HepG2 (cell line): ENCODE data around the gene ZNF524. TPM values are rescaled to one million over a fixed set of nuclear protein-coding genes. Genes with fewer than 3 reads are reported as not detected.

ENCODE experiments used
- ATAC-seq: fragments of 200-7000 bp; cut with Tn5 transposase; 3 replicates; pipeline ENCODE4 v1.9.1; 2020; ENCODE audit warnings: mild to moderate bottlenecking, moderate library complexity
- BruUV-seq: library from RNA; stranded (reverse); fragments of 400-500 nt; replicated peaks from 2 replicates; lab custom pipeline; 2021; lab: Mats Ljungman, UMichigan
- CTCF ChIA-PET: fragments of 300-600 bp; formaldehyde crosslinking; extraction: SDS; loops from one replicate; lab custom pipeline; 2021; ENCODE audit warnings: low total read pairs, inconsistent platforms, low intra/inter-chr PET ratio; lab: Yijun Ruan, JAX
- POLR2A ChIA-PET: fragments of 350-600 bp; sonication (Branson Sonifier 250); formaldehyde crosslinking; loops from one replicate; lab custom pipeline; 2020; ENCODE audit warnings: antibody characterized with exemption, inconsistent platforms; lab: Yijun Ruan, JAX
- DNase-seq: peaks from one replicate; pipeline ENCODE4 v3.0.0-alpha.2; 2015; ENCODE audit warnings: low spot score
- FAIRE-seq: peaks from 3 replicates; lab custom pipeline; 2011; peaks lifted over from hg19 to GRCh38; lab: Jason Lieb, UNC
- H2AFZ ChIP-seq: one replicate; pipeline ENCODE4 v1.6.1; 2011; ENCODE audit warnings: low read length, inconsistent platforms
- H3K27ac ChIP-seq: fragments of 300-600 bp; 3 replicates; pipeline ENCODE4 v1.8.0; 2011; ENCODE audit warnings: mixed run types, mild to moderate bottlenecking, mixed read lengths, low read length, inconsistent platforms; ENCODE audit not compliant: insufficient read depth; ENCODE audit errors: extremely low read length
- H3K27me3 ChIP-seq, 2 experiments: fragments of 200-600 bp in 1 of 2; 2 replicates in 1 of 2; 3 replicates in 1 of 2; pipeline versions ENCODE4 v1.6.0 to v1.8.0; 2011; ENCODE audit warnings: low read length in 2 of 2, mild to moderate bottlenecking in 2 of 2, moderate library complexity in 2 of 2, inconsistent platforms in 1 of 2; ENCODE audit not compliant: insufficient read depth in 2 of 2, control insufficient read depth in 1 of 2
- H3K36me3 ChIP-seq, 2 experiments: fragments of 200-600 bp in 1 of 2; replicated peaks in 1 of 2; 2 replicates in 1 of 2; 3 replicates in 1 of 2; pipeline versions ENCODE4 v1.5.1 to v1.8.0; 2011; ENCODE audit warnings: low read length in 2 of 2, inconsistent platforms in 1 of 2; ENCODE audit not compliant: insufficient read depth in 2 of 2, control insufficient read depth in 1 of 2
- H3K4me1 ChIP-seq: 2 replicates; pipeline ENCODE4 v1.5.1; 2012; ENCODE audit warnings: low read length, inconsistent platforms; ENCODE audit not compliant: insufficient read depth
- H3K4me2 ChIP-seq: 2 replicates; pipeline ENCODE4 v1.6.0; 2011; ENCODE audit warnings: low read depth, low read length, inconsistent platforms
- H3K4me3 ChIP-seq, 3 experiments: fragments of 200-600 bp in 1 of 3; sonication (generic), shearing (Covaris generic) in 1 of 3; replicated peaks in 1 of 3; 2 replicates each; pipeline ENCODE4 v1.5.1; 2011 to 2016; ENCODE audit warnings: low read length in 3 of 3, inconsistent platforms in 2 of 3, low read depth in 2 of 3, mild to moderate bottlenecking in 2 of 3, control low read depth in 1 of 3, mixed read lengths in 1 of 3; ENCODE audit not compliant: insufficient read depth in 1 of 3
- H3K79me2 ChIP-seq: one replicate; pipeline ENCODE4 v1.6.1; 2011; ENCODE audit warnings: low read length, inconsistent platforms; ENCODE audit not compliant: insufficient read depth
- H3K9ac ChIP-seq: 2 replicates; pipeline ENCODE4 v1.6.0; 2011; ENCODE audit warnings: mild to moderate bottlenecking, low read depth, low read length, inconsistent platforms; ENCODE audit not compliant: insufficient read depth
- H3K9me3 ChIP-seq: 2 replicates; pipeline ENCODE4 v1.5.1; 2012; ENCODE audit warnings: mild to moderate bottlenecking, low read length
- H4K20me1 ChIP-seq: 2 replicates; pipeline ENCODE4 v1.6.0; 2011; ENCODE audit warnings: inconsistent platforms, mild to moderate bottlenecking, low read length, moderate library complexity; ENCODE audit not compliant: insufficient read depth
- ATF1 ChIP-seq: IDR thresholded peaks from 2 replicates; pipeline ENCODE4 v1.6.1; 2016; ENCODE audit warnings: mild to moderate bottlenecking, control low read depth
- RBFOX2 ChIP-seq: fragments of 200-400 bp; formaldehyde crosslinking; IDR thresholded peaks from 2 replicates; pipeline ENCODE4 v1.6.1; 2017; ENCODE audit warnings: low read depth, mild to moderate bottlenecking, low read length
- ZBTB38 ChIP-seq: sonication (generic); formaldehyde crosslinking; IDR thresholded peaks from 2 replicates; pipeline ENCODE4 v1.5.1; 2020; ENCODE audit warnings: mild to moderate bottlenecking, missing genetic modification reagents
- ZNF235 ChIP-seq: sonication (generic); formaldehyde crosslinking; IDR thresholded peaks from 2 replicates; pipeline ENCODE4 v1.8.1; 2023; ENCODE audit warnings: mild to moderate bottlenecking, missing genetic modification reagents, borderline replicate concordance
- ZNF326 ChIP-seq: sonication (generic); formaldehyde crosslinking; IDR thresholded peaks from 2 replicates; pipeline ENCODE4 v1.4.0; 2020; ENCODE audit warnings: missing genetic modification reagents, borderline replicate concordance
- ZNF747 ChIP-seq: sonication (generic); formaldehyde crosslinking; IDR thresholded peaks from 2 replicates; pipeline ENCODE4 v1.8.1; 2023; ENCODE audit warnings: missing genetic modification reagents, mild to moderate bottlenecking, borderline replicate concordance
- WGBS: methylation state at CpG from one replicate; pipeline ENCODE4 v1.1.6; 2017; ENCODE audit warnings: low lambda C conversion rate; 5-methylcytosine and 5-hydroxymethylcytosine counted together
- in situ Hi-C: cut with HindIII; loops from 2 replicates; pipeline ENCODE4 v1.10.0; 2017; ENCODE audit warnings: low pct_unique_long_range_greater_than_20kb; ENCODE audit not compliant: extremely low pct_ligation_motif_present
- intact Hi-C: fragments of 100-400 bp; cut with micrococcal nuclease; formaldehyde crosslinking; loops from one replicate; pipeline ENCODE4 v1.10.0; 2022; ENCODE audit not compliant: unreplicated experiment
- polyA plus RNA-seq, 8 experiments: library from polyadenylated mRNA; depleted of rRNA in 3 of 8; stranded (reverse) in 7 of 8; unstranded in 1 of 8; fragments of >200 nt; fragmentation: Illumina TruSeq in 4 of 8; extraction: Trizol in 4 of 8; gene quantifications; 2 replicates each; pipeline versions ENCODE4 v1.2.1 to v1.2.3, GENCODE V29; 2011 to 2016; ENCODE audit warnings: low read depth in 4 of 8, missing spikeins in 1 of 8, mixed read lengths in 1 of 8; ENCODE audit not compliant: insufficient read depth in 1 of 8
- total RNA-seq, 5 experiments: library from RNA; depleted of rRNA; stranded (reverse); fragments of >200 nt; fragmentation: Illumina TruSeq; extraction: Trizol; gene quantifications; 2 replicates each; pipeline ENCODE4 v1.2.3, GENCODE V29; 2016; ENCODE audit warnings: low read depth in 1 of 5
- TF ChIP-seq, protein P1 (sequence below): sonication (generic); formaldehyde crosslinking; IDR thresholded peaks from 2 replicates; pipeline ENCODE4 v1.9.0; 2021; ENCODE audit warnings: missing genetic modification reagents, borderline replicate concordance

Gene ZNF524
- total and polyA plus RNA-seq, 2 of the 13 experiments (the other 11 are each of a cell fraction or from before 2014, with no cell fraction given) = 3.2 to 4.6 TPM

DNA sequence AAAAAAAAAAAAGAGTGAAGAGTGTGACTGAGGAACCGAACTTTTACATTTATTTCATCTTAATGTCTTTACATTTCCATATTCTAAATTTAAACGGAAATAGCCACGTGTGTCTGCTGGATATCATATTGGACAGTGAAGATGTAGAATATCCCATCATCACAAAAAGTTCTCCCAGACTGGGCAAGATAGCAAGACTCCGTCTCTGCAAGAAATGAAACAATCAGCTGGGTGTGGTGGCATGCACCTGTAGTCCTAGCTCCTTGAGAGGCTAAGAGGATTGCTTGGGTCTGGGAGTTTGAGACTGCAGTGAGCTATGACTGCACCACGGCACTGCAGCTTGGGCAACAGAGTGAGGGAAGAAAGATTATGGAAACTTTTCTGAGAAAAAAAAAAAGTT is 23.3 kb upstream of the ZNF524 start (continued):
- TF ChIP-seq ZNF747 (CRISPR knock-in tag) = no peak
- TF ChIP-seq, all 625 proteins: peak for 1

DNA sequence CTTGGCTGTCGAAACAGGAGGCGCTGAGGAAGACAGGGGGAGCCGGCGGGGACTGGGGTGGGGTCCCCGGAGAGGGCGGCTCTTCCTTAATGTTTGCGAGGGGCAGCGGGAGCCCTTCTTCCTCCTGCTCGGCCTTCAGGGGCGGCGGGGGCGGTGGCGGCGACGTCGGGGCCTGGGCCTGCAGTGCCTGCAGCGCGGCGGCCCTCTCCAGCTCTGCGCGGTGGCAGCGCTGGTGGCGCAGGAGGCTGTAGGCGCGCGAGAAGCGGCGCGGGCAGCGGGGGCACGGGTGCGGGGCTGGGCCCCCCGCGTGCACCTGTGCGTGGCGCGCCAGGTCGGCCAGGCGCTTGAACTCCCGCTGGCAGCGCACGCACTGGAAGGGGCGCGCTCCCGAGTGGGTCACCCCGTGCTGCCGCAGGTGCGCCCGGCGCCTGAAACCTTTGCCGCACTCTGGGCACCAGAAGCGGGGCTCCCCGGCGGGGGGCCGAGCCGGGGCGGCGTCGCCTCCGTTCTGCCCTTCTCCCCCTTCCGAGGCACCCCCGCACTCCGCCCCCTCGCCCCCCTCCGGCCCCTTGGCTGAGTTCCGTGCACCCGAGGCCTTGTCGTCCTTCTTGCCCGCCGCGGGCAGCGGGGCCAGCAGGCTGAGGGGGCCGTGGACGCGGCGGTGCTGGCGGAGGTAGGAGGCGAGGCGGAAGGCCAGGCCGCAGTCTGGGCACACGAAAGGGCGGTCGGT is 21.9 kb upstream of the ZNF524 start:
- TF ChIP-seq RBFOX2 (peak; percentile 3; the same call in 1 of the 2 replicates), ATF1 (CRISPR knock-in tag) (no peak), ZNF326 (no peak), ZNF235 (CRISPR knock-in tag) (no peak), ZBTB38 (CRISPR knock-in tag) (no peak)
- TF ChIP-seq, protein P1, sequence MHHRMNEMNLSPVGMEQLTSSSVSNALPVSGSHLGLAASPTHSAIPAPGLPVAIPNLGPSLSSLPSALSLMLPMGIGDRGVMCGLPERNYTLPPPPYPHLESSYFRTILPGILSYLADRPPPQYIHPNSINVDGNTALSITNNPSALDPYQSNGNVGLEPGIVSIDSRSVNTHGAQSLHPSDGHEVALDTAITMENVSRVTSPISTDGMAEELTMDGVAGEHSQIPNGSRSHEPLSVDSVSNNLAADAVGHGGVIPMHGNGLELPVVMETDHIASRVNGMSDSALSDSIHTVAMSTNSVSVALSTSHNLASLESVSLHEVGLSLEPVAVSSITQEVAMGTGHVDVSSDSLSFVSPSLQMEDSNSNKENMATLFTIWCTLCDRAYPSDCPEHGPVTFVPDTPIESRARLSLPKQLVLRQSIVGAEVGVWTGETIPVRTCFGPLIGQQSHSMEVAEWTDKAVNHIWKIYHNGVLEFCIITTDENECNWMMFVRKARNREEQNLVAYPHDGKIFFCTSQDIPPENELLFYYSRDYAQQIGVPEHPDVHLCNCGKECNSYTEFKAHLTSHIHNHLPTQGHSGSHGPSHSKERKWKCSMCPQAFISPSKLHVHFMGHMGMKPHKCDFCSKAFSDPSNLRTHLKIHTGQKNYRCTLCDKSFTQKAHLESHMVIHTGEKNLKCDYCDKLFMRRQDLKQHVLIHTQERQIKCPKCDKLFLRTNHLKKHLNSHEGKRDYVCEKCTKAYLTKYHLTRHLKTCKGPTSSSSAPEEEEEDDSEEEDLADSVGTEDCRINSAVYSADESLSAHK = no peak
- 96% methylated on average over 69 of the region's 83 CpGs for WGBS
- CTCF ChIA-PET = no interaction called here

More for the DNA sequence above, 21.9 kb upstream of the ZNF524 start:
- peaks cover 25% of the 10 kb centered on the region for H3K4me1 ChIP-seq
- peaks cover 9% of the 10 kb centered on the region for H3K79me2 ChIP-seq
- POLR2A ChIA-PET = no interaction called here
- H3K4me3 ChIP-seq = no peak overlapping the region
- 0 out of 5 replicates have a peak, but pooled peaks cover 0 to 8% of the 10 kb centered on the region in 2 experiments for H3K36me3 ChIP-seq
- H4K20me1 ChIP-seq = no peaks in the 10 kb centered on the region
- no peaks in the 10 kb centered on the region for H3K27me3 ChIP-seq
- intact Hi-C loops (no loop called here), in situ Hi-C loops (no loop called here)
- no peak for ATAC-seq
- DNase-seq = no peak
- FAIRE-seq = no peak
- no peak overlapping the region for H3K27ac ChIP-seq
- H3K9ac ChIP-seq = no peak overlapping the region
- no peak overlapping the region for H3K4me2 ChIP-seq
- no peaks in the 10 kb centered on the region for H3K9me3 ChIP-seq
- no TSS peak for BruUV-seq
- no peak overlapping the region for H2AFZ ChIP-seq
